Activated CD4-positive, alpha-beta T cell treated with anti-CD3 and anti-CD28 coated beads, Interleukin-10, Interleukin-2, amounts not matched to agents 100 ng/mL and 50 ng/mL, durations not matched to agents 16 hours and 8 hours (primary cell): ENCODE data around the gene SFRP5.

Experiments
- DNase-seq: peaks from one replicate; pipeline ENCODE4 v3.0.0-alpha.2; 2020

The SFRP5 gene

DNA sequence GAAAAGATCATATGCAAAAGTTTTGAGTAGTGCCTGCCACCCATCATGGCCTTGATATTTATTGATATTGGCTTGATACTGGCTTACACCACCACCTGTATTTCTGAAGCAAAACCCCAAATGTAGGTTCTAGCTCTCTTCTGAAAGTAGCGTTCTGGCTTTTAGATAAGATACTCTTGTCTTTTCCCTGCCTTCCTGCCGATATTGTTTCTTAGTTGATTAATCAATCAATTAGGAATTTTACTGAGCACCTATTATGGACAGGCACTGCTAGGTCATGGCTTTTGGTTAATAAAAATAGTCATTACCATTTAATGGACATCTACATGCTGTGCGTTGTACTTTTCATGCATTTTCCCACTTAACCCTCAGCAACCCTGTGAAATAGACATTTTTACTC, 7.9 kb downstream of the SFRP5 start:
- DNase-seq, result no peak

DNA sequence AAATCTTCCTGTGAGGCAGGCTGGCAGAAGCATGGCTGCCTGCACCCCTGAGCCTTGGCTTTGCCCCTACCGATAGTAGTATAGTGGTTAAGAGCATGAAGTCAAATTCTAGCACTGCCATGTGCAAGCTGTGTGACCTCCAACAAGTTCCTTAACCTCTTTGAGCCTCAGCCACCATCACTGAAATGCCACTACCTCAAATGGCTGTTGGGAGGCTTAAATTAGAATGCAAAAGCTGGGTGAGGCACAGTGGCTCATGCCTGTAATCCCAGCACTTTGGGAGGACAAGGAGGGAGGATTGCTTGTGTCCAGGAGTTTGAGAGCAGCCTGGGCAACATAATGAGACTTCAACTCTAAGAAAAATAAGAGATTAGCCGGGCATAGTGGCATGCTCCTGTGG, 8.4 kb downstream of the SFRP5 start:
- DNase-seq, result no peak

- no peak for DNase-seq
These were observed 9.0 kb downstream of the SFRP5 start for GRCh38 chr10:97762816-97763215.

DNA sequence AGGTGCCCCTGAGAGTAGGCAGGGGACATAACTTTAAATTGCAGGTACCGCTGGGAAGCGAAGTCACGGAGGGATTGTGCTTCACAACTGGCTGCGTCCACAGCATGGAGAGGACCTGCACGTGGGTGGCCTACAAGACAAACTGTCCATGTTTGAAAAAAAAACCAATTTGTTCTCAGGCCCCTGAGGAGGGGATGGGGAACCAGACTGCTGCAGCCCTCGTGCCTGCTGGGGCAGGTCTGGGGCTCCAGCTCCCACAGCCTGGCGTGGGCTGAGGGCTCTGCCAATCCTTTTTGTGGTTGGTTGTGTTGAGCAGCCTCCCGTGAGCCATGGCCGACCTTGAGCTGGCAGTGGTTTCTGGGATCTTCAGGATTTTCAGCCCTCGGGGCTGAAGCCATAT, 9.7 kb downstream of the SFRP5 start:
- no peak for DNase-seq

- DNase-seq, result no peak
These were observed 10.4 kb downstream of the SFRP5 start for GRCh38 chr10:97761331-97761865.

DNA sequence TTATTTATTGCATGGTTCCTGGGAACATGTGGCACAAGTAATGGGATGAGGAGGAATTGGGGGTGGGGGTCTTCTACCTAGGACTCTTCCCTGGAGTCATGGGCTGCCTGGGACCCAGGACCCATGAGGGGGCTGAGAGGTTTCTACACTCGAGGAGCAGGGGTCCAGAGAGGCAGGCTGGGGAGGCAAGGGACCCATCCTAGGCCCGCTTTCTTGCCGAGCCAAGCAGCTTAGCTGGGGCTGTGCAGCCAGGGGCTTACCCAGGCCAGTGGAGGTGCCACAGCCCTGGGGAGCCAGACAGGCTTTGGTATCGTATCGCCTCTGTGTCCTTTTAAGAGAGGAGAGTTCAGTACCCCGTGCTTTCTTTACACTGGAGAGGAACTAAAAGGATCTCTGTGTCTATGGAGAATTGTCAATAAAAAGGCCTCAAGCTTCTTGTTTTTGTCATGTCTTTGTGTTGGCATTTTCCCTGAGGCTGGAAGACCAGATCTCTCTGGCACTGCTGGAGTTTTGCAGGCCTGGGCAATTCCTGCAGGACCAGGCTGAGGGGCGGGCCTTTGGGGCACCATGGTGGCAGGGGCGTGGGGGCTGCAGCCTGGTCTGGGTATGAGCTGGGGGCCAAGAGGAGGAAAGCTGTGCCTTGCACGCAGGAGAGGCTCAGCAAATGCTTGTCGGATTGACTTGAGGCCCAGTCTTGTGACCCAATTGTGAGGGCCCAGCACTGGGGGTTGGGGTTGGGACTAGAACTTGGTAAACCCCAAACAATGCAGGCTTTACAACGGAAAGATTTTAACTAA, 11.1 kb downstream of the SFRP5 start:
- DNase-seq, result no peak

- DNase-seq, result no peak
These were observed 11.9 kb downstream of the SFRP5 start for GRCh38 chr10:97759946-97760345.

DNA sequence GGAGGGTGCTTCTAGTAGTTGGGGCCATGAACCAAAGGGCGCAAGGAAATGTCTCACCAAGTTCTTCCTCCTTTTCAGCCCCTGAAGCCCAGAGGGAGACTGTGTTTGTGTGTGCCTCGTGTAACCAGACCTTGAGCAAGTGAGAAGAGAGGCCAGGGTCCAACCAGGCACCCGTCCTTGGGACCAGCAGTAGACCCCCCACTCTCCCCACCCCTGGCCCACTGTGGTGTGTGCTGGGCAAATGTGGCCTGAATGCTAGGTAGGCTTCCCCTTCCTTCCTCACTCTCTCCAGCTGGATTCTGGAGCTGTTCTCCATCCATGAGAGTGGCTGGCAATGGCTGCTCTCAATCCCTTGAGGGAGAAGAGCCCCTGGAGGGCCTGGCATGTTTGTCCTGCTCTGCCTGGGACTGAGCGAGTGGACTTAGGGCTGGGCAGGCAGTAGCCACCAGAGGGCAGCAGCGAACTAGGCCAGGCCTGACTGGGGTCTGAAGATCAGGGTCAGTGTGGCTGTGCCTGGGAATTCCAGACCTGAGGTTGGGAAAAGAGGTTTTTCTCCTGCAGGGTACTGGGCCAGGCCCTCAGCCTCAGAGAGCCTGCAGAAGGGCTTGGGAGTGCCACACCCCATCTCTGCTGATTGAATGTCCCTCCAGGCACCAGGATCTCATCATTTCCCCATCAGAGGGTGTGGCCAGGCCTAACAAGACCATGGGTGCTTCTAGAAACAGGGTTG, 12.5 kb downstream of the SFRP5 start:
- peak; percentile 54 for DNase-seq

DNA sequence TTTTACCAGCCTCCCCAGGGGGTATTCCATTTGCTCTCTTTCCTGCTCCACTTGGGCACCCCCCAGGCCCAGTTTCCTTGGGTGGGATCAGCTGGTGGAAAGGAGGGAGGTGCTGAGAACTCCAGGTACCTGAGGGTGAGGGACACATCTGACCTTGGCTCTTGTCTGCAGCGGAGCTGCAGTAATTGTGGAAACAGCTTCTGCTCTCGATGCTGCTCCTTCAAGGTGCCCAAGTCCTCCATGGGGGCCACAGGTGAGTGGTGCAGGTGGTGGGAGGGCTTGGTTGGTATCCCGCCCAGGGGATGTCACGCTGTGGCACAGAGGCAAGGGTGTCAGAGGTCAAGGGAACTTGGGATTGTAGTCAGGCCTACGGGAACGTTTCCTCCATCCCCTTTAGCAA, 14.3 kb downstream of the SFRP5 start:
- no peak for DNase-seq

GRCh38 chr10:97755718-97756117, 16.1 kb downstream of the SFRP5 start:
- no peak for DNase-seq

DNA sequence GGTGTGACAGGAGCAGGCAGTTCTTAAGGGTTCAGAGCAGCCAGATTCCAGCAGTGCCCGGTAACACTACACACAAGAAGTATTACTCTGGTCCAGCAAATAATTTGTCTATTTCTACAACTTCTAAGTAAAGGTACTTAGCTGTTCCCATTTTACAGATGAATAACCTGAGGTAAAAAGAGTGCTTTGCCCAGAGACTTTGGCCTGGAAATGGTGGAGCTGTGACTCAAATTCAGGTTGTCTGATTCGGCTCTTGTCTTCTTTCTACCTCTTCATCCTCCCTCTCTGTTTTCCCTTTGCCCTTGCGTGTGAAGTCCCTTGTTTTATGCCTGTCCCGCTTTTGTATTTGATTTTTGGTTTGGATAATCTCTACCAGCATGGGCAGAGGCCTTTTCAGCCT, 17.1 kb downstream of the SFRP5 start:
- DNase-seq, result no peak

DNA sequence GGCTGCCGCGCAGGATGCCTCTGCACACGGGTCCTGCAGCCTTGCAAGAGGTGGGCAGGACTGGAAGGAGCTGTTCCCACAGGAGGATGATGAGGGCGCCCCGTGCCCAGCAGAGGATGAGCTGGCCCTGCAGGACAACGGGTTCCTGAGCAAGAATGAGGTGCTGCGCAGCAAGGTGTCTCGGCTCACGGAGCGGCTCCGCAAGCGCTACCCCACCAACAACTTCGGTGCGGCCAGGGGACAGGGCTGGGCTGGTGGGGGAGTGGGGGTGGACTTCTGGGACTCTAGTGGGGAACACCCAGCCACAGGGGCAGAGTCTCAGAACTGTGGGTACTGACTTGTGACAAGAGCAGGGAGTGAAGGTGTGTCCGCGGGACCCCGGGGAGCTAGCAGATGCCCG, 18.8 kb downstream of the SFRP5 start:
- no peak for DNase-seq

- DNase-seq, result no peak
These were observed 23.7 kb downstream of the SFRP5 start for GRCh38 chr10:97748116-97748515.

- DNase-seq, result no peak
These were observed 24.2 kb downstream of the SFRP5 start for GRCh38 chr10:97747573-97747972.

DNA sequence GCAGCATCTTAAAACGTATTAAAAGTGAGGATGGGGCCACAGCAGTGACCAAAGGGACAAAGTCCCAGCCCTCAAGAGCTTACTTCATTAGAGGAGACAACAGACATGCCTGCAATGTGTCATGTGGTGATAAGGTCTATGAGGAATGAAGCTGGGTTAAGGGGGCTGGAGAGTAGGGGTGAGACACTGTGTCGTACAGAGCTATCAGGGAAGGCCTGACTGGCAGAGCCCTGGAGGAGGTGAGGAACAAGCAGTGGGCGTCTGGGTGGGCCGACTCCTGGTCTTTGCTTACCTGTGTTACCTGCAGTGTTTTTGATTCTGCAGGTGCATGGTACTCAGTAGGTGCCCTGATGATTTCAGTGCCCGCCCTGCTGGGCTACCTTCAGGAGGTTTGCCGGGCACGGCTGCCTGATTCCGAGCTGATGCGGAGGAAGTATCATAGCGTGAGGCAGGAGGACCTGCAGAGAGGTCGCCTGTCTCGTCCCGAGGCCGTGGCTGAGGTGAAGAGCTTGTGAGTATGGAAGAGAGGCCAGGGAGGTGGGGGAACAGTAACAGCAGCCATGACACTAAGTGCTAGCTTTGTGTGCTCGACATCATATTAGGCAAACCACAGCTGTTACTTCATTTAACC, 27.3 kb downstream of the SFRP5 start:
- no peak for DNase-seq

- DNase-seq, result no peak
These were observed 28.4 kb downstream of the SFRP5 start for GRCh38 chr10:97743169-97743943.

- no peak for DNase-seq
These were observed 31.2 kb downstream of the SFRP5 start for GRCh38 chr10:97740613-97741012.

DNA sequence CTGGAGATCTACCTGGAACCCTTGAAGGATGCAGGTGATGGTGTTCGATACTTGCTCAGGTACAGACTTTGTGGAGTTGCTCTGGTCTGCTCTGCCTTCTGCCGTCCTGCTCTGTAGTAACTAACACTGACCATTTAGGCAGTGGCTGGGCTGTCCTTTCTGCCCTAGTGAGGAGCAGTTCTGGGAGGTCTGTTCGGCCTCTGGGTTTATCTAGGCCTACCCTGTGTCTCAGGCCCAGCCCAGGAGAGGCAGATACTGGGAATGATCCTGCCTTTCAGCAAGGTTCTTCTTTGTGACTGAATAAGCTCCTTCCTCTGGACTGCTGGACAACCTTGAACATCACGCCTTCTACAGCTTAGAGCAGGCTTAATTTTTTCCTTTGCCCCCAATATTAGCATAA, 33.2 kb downstream of the SFRP5 start:
- DNase-seq, result no peak

- peak; percentile 25 for DNase-seq
These were observed 34.0 kb downstream of the SFRP5 start for GRCh38 chr10:97737770-97738265.

- peak; percentile 98 for DNase-seq
These were observed 34.7 kb downstream of the SFRP5 start, which contains the start of gene ZFYVE27 for GRCh38 chr10:97736902-97737769. TSS of gene ZFYVE27 (plus strand) at chr10:97737128. CDS start at chr10:97738478, 1,350 bp downstream.

GRCh38 chr10:97736403-97736901, 35.3 kb downstream of the SFRP5 start:
- no peak for DNase-seq
